Measurements from ENCODE around the gene ACVR1. TPM values are rescaled to one million over a fixed set of nuclear protein-coding genes. Genes with fewer than 3 reads are reported as not detected.

Gene ACVR1
- total RNA-seq, 1 donor from 2014 or later = 24.3 TPM

DNA sequence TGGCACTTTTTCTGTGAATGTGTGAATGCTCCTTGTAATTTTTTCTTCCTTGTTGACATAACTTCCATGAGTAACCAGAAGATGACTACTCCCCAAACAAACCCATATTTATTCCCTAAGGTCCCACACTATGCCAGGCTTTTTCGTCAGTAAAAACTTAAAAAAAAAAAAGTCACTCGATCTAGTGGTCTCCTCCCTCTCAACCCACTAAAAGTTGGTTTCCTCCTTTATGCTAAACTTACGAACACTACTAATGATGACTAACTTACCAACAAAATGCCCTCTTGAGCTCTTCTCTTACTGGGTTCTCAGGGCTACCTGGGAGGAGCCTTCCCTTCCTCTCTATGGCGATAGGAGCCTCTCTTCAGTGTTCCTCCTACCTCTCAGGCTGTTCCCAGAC is 18.2 kb downstream of the ACVR1 start:
- Mint-ChIP-seq H3K4me1 (ENCODE audit: low read depth) (peaks cover 5% of the 10 kb centered on the region), H3K27me3 (no peaks in the 10 kb centered on the region), H3K4me3 (ENCODE audit: low read depth) (no peak overlapping the region), H3K9me3 (ENCODE audit: low read depth) (no peaks in the 10 kb centered on the region), H3K36me3 (ENCODE audit: insufficient read depth) (peaks cover 7% of the 10 kb centered on the region), H3K27ac (no peak overlapping the region)
- DNase-seq (ENCODE audit: low spot score, unreplicated experiment) = no peak
- TF ChIP-seq, protein P1, sequence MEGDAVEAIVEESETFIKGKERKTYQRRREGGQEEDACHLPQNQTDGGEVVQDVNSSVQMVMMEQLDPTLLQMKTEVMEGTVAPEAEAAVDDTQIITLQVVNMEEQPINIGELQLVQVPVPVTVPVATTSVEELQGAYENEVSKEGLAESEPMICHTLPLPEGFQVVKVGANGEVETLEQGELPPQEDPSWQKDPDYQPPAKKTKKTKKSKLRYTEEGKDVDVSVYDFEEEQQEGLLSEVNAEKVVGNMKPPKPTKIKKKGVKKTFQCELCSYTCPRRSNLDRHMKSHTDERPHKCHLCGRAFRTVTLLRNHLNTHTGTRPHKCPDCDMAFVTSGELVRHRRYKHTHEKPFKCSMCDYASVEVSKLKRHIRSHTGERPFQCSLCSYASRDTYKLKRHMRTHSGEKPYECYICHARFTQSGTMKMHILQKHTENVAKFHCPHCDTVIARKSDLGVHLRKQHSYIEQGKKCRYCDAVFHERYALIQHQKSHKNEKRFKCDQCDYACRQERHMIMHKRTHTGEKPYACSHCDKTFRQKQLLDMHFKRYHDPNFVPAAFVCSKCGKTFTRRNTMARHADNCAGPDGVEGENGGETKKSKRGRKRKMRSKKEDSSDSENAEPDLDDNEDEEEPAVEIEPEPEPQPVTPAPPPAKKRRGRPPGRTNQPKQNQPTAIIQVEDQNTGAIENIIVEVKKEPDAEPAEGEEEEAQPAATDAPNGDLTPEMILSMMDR (IDR thresholded peaks at IDR 0.05; ENCODE audit: unreplicated experiment) = no peak

DNA sequence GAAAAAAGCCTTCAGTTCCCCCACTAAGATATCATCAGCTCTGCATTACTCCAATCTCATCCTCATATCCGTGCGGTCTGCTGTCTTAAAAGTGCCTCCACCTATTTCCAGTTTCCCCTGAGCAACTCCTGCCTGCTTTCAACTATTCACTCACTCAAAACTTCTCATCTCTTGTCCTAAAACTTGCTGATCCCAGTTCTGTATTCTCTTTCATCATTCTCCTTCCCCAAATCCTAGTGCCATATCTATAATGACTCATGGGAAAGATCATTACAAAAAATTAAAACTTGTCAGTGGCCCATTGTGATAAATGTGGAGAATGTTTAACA is 20.0 kb downstream of the ACVR1 start:
- Mint-ChIP-seq H3K9me3 (ENCODE audit: low read depth) (no peaks in the 10 kb centered on the region), H3K27me3 (no peaks in the 10 kb centered on the region), H3K36me3 (ENCODE audit: insufficient read depth) (peaks cover 7% of the 10 kb centered on the region), H3K4me1 (ENCODE audit: low read depth) (peaks cover 5% of the 10 kb centered on the region), H3K4me3 (ENCODE audit: low read depth) (no peak overlapping the region), H3K27ac (no peak overlapping the region)
- TF ChIP-seq, protein P1 (IDR thresholded peaks at IDR 0.05; ENCODE audit: unreplicated experiment) = no peak
- no peak for DNase-seq (ENCODE audit: low spot score, unreplicated experiment)

DNA sequence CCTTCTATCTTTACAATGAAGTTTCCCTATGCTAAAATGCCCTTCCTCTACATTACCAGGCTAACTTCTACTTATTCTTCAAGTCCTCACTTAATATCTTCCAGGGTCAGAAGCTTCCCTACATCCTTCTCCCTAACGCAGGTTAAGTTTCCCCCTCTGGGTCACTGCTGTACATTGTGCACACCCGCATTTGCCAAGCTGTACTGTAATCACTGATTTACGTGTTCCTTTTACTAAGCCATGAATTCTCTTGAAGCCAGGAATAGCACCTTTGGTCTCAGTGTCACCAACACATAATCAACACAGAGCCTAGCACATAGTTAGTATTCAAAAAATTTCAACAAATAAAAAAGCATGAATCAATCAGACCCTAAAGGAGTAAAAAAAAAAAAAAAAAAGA is 22.3 kb downstream of the ACVR1 start:
- no peaks in the 10 kb centered on the region for H3K9me3 Mint-ChIP-seq (ENCODE audit: low read depth)
- H3K27me3 Mint-ChIP-seq = no peaks in the 10 kb centered on the region
- H3K4me3 Mint-ChIP-seq (ENCODE audit: low read depth) = no peak overlapping the region
- H3K27ac Mint-ChIP-seq = no peak overlapping the region
- TF ChIP-seq, protein P1 (IDR thresholded peaks at IDR 0.05; ENCODE audit: unreplicated experiment) = no peak
- H3K4me1 Mint-ChIP-seq (ENCODE audit: low read depth) = peaks cover 5% of the 10 kb centered on the region
- H3K36me3 Mint-ChIP-seq (ENCODE audit: insufficient read depth) = peaks cover 7% of the 10 kb centered on the region
- DNase-seq (ENCODE audit: low spot score, unreplicated experiment) = no peak

DNA sequence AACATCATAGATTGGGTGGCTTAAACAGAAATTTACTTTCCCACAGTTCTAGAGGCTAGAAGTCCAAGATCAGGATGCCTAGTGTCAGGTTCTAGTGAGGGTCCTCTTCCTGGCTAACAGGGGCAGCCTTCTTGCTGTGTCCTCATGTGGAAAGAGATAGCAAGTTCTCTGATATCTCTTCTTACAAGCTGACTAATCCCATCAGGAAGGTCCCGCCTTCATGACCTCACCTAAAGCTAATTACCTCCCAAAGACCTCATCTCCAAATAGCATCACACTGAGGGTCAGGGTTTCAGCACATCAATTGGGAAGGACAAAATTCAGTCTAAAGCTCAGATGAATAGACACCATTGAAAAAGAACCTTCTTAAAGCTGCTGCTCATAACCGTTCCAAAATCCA is 22.9 kb downstream of the ACVR1 start:
- Mint-ChIP-seq H3K9me3 (ENCODE audit: low read depth) (no peaks in the 10 kb centered on the region), H3K4me3 (ENCODE audit: low read depth) (no peak overlapping the region), H3K27me3 (no peaks in the 10 kb centered on the region), H3K27ac (no peak overlapping the region), H3K36me3 (ENCODE audit: insufficient read depth) (peaks cover 7% of the 10 kb centered on the region), H3K4me1 (ENCODE audit: low read depth) (peaks cover 5% of the 10 kb centered on the region)
- no peak for DNase-seq (ENCODE audit: low spot score, unreplicated experiment)
- TF ChIP-seq, protein P1 (IDR thresholded peaks at IDR 0.05; ENCODE audit: unreplicated experiment) = no peak

DNA sequence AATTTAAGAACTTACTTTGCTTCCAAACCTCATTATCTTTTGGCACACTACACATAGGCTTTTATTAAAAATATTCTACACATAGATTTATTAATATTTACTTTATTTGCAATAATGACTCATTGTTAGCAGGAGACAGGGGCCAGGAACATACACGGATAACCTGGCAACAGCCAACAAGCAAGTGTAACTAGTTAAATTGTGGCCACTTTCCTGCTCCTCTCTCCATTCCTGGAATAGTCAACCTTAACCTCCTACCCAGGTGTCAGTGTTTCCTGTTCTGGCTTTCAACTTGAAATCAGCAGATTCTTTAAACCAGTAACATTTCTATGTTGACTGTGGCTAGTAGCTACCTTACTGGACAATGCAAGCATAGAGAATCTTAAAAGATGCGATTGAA is 26.5 kb downstream of the ACVR1 start:
- H3K4me1 Mint-ChIP-seq (ENCODE audit: low read depth) = peaks cover 6% of the 10 kb centered on the region
- H3K9me3 Mint-ChIP-seq (ENCODE audit: low read depth) = peaks cover 3% of the 10 kb centered on the region
- H3K36me3 Mint-ChIP-seq (ENCODE audit: insufficient read depth) = peaks cover 6% of the 10 kb centered on the region
- no peaks in the 10 kb centered on the region for H3K27me3 Mint-ChIP-seq
- DNase-seq (ENCODE audit: low spot score, unreplicated experiment) = no peak
- H3K27ac Mint-ChIP-seq = no peak overlapping the region
- TF ChIP-seq, protein P1 (IDR thresholded peaks at IDR 0.05; ENCODE audit: unreplicated experiment) = no peak
- no peak overlapping the region for H3K4me3 Mint-ChIP-seq (ENCODE audit: low read depth)

All from progenitor cell of endocrine pancreas (in vitro differentiated cells).